Femur (tissue), 1 donor: ENCODE data around the gene SPATA17.
"Not testable (repeated sequence)": the region's sequence is repeated elsewhere in the genome, so short reads cannot be mapped to it uniquely, and the experiment has no call there.

Source experiments
- DNase-seq: peaks from one replicate; pipeline ENCODE4 v3.0.0-alpha.2; 2017

Gene SPATA17

GRCh38 chr1:217681806-217682205, 50.7 kb downstream of the SPATA17 start:
- no peak for DNase-seq

GRCh38 chr1:217687511-217687910, 56.4 kb downstream of the SPATA17 start:
- no peak for DNase-seq

- DNase-seq, result not testable (repeated sequence)
Measured at GRCh38 chr1:217696140-217696539, 65.0 kb downstream of the SPATA17 start.

GRCh38 chr1:217703326-217703725, 72.2 kb downstream of the SPATA17 start:
- DNase-seq, result no peak

GRCh38 chr1:217712925-217713597, 81.9 kb downstream of the SPATA17 start:
- no peak for DNase-seq

- DNase-seq, result no peak
Measured at GRCh38 chr1:217715681-217716080, 84.5 kb downstream of the SPATA17 start.

- DNase-seq, result no peak
Measured at GRCh38 chr1:217717959-217718358, 86.8 kb downstream of the SPATA17 start.

GRCh38 chr1:217718873-217719272, 87.7 kb downstream of the SPATA17 start:
- DNase-seq, result no peak

GRCh38 chr1:217721692-217722091, 90.5 kb downstream of the SPATA17 start:
- DNase-seq, result no peak

- no peak for DNase-seq
Measured at GRCh38 chr1:217734973-217735372, 103.8 kb downstream of the SPATA17 start.

- no peak for DNase-seq
Measured at GRCh38 chr1:217747156-217747769, 116.1 kb downstream of the SPATA17 start.

GRCh38 chr1:217769768-217770167, 138.6 kb downstream of the SPATA17 start:
- DNase-seq, result no peak

GRCh38 chr1:217770918-217771317, 139.8 kb downstream of the SPATA17 start:
- DNase-seq, result no peak

- no peak for DNase-seq
Measured at GRCh38 chr1:217776693-217777092, 145.5 kb downstream of the SPATA17 start.

- DNase-seq, result no peak
Measured at GRCh38 chr1:217781056-217781455, 149.9 kb downstream of the SPATA17 start.

GRCh38 chr1:217791091-217791490, 159.9 kb downstream of the SPATA17 start:
- no peak for DNase-seq

- no peak for DNase-seq
Measured at GRCh38 chr1:217805792-217806191, 174.6 kb downstream of the SPATA17 start.

GRCh38 chr1:217812175-217812574, 181.0 kb downstream of the SPATA17 start:
- no peak for DNase-seq

GRCh38 chr1:217813031-217813430, 181.9 kb downstream of the SPATA17 start:
- no peak for DNase-seq

- no peak for DNase-seq
Measured at GRCh38 chr1:217837691-217838090, 206.5 kb downstream of the SPATA17 start.

GRCh38 chr1:217839161-217839560, 208.0 kb downstream of the SPATA17 start:
- no peak for DNase-seq

GRCh38 chr1:217846733-217847132, 215.6 kb downstream of the SPATA17 start:
- no peak for DNase-seq

- no peak for DNase-seq
Measured at GRCh38 chr1:217847643-217848042, 216.5 kb downstream of the SPATA17 start.

- no peak for DNase-seq
Measured at GRCh38 chr1:217856342-217857034, 225.3 kb downstream of the SPATA17 start.
